ENCODE data around the gene OR6X1. TPM values are rescaled to one million over a fixed set of nuclear protein-coding genes. Genes with fewer than 3 reads are reported as not detected.
"Not testable (repeated sequence)": the region's sequence is repeated elsewhere in the genome, so short reads cannot be mapped to it uniquely, and the experiment has no call there.

OR6X1 gene
- total and polyA plus RNA-seq, 2 donors (not counting 1 experiment from before 2014, with no cell fraction given) = not detected

DNA sequence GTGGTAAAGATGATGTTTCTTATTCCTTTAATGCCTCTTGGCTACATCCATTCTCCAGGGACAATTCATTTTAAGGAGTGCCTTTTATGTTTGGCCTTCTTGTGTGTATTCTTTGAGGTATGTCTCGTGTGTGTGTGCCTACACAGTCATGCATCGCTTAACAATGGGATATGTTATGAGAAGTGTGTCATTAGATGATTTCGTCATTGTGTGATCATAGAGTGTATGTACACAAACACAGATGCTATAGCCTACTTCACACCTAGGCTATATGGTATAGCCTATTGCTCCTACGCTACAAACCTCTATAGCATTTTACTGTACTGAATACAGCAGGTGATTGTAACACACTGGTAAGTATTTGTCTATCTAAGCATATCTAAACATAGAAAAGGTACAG, 35.8 kb downstream of the OR6X1 start:
- Histone ChIP-seq H3K27me3 (replicated peaks in 1 of 4; ENCODE audit: control extremely low read depth in 1 of 4, control insufficient read depth in 3 of 4, insufficient read depth in 4 of 4, low read length in 3 of 4) (peaks cover 0 to 3% (median 1%) of the 10 kb centered on the region in 4 experiments), H2AFZ (ENCODE audit: insufficient read depth, low read depth, low read length, poor library complexity, severe bottlenecking) (no peak overlapping the region), H3K36me3 (replicated peaks in 1 of 2; ENCODE audit: control extremely low read depth in 1 of 2, control insufficient read depth in 1 of 2, extremely low read depth in 1 of 2, insufficient read depth in 2 of 2, low read length in 1 of 2) (peaks cover 0 to under 1% of the 10 kb centered on the region in 2 experiments), H3K9me3 (ENCODE audit: control extremely low read depth in 1 of 3, control insufficient read depth in 2 of 3, insufficient read depth in 1 of 3, low read length in 2 of 3) (no peaks in the 10 kb centered on the region), H3K79me2 (ENCODE audit: control insufficient read depth, insufficient read depth, low read length) (no peaks in the 10 kb centered on the region), H3K4me1 (ENCODE audit: control insufficient read depth in 2 of 2, insufficient read depth in 2 of 2, low read length in 2 of 2) (no peaks in the 10 kb centered on the region), H4K20me1 (ENCODE audit: control insufficient read depth, insufficient read depth, low read length, poor library complexity, severe bottlenecking) (no peaks in the 10 kb centered on the region), H3K4me2 (replicated peaks; ENCODE audit: low read depth, low read length, poor library complexity, severe bottlenecking) (no peak overlapping the region), H3K4me3 (ENCODE audit: control extremely low read depth in 1 of 5, extremely low read depth in 1 of 5, insufficient read depth in 1 of 5, low read depth in 2 of 5, low read length in 4 of 5) (no peak overlapping the region), H3K9ac (ENCODE audit: low read length) (no peak overlapping the region), H3K27ac (ENCODE audit: low read length in 2 of 2) (no peak overlapping the region)
- no peaks in the 10 kb centered on the region for H3K4me1 Mint-ChIP-seq
- intact Hi-C loops (cut with micrococcal nuclease) = no loop called here
- ATAC-seq (ENCODE audit: low read depth) = no peak
- H3K27me3 Mint-ChIP-seq = peaks cover 36% of the 10 kb centered on the region
- ChIA-PET POLR2A (no interaction called here), CTCF (interaction anchor here (0.7 to 2.0 kb wide), 3 partner anchors 11 to 13 kb away, joined by 3 to 14 read pairs (median 3); no protein-coding TSS in a partner anchor)
- DNase-seq = no peak
- TF ChIP-seq EZH2 (IDR thresholded peaks at IDR 0.05; ENCODE audit: borderline replicate concordance, insufficient read depth, low read depth, low read length, poor library complexity, severe bottlenecking) = no peak
- TF ChIP-seq, protein P1, sequence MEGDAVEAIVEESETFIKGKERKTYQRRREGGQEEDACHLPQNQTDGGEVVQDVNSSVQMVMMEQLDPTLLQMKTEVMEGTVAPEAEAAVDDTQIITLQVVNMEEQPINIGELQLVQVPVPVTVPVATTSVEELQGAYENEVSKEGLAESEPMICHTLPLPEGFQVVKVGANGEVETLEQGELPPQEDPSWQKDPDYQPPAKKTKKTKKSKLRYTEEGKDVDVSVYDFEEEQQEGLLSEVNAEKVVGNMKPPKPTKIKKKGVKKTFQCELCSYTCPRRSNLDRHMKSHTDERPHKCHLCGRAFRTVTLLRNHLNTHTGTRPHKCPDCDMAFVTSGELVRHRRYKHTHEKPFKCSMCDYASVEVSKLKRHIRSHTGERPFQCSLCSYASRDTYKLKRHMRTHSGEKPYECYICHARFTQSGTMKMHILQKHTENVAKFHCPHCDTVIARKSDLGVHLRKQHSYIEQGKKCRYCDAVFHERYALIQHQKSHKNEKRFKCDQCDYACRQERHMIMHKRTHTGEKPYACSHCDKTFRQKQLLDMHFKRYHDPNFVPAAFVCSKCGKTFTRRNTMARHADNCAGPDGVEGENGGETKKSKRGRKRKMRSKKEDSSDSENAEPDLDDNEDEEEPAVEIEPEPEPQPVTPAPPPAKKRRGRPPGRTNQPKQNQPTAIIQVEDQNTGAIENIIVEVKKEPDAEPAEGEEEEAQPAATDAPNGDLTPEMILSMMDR (IDR thresholded peaks at IDR 0.05) = no peak
- H3K27ac Mint-ChIP-seq = no peak overlapping the region
- H3K9me3 Mint-ChIP-seq (ENCODE audit: insufficient read depth) = no peaks in the 10 kb centered on the region
- no peak overlapping the region for H3K4me3 Mint-ChIP-seq
- WGBS (ENCODE audit: insufficient coverage) = no CpG with 5 or more reads among the region's 4 CpGs

DNA sequence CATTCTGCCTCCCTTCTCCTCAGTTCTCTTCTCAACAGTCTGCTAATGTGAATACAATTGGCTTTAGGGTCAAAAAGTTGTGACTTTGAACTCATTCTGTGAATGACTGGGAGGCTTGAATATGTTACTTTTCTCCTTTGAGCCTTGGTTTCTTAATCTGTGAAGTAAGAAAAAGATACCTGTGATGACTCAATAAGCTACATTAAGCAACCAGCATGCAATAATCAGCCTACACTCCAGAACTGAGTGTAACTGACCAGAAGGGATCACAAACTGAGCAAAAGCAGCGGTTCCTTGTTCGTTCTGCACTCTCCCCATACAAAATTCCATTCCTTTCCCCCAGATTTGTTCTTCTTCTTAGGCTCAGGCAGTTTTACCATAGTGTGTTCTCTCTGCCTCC, 36.3 kb downstream of the OR6X1 start:
- Histone ChIP-seq H3K4me3 (ENCODE audit: control extremely low read depth in 1 of 5, extremely low read depth in 1 of 5, insufficient read depth in 1 of 5, low read depth in 2 of 5, low read length in 4 of 5) (no peak overlapping the region), H4K20me1 (ENCODE audit: control insufficient read depth, insufficient read depth, low read length, poor library complexity, severe bottlenecking) (no peaks in the 10 kb centered on the region), H3K9me3 (ENCODE audit: control extremely low read depth in 1 of 3, control insufficient read depth in 2 of 3, insufficient read depth in 1 of 3, low read length in 2 of 3) (no peaks in the 10 kb centered on the region), H3K79me2 (ENCODE audit: control insufficient read depth, insufficient read depth, low read length) (no peaks in the 10 kb centered on the region), H3K36me3 (replicated peaks in 1 of 2; ENCODE audit: control extremely low read depth in 1 of 2, control insufficient read depth in 1 of 2, extremely low read depth in 1 of 2, insufficient read depth in 2 of 2, low read length in 1 of 2) (no peaks in the 10 kb centered on the region), H3K27me3 (replicated peaks in 1 of 4; ENCODE audit: control extremely low read depth in 1 of 4, control insufficient read depth in 3 of 4, insufficient read depth in 4 of 4, low read length in 3 of 4) (peaks cover 0 to 3% (median 1%) of the 10 kb centered on the region in 4 experiments), H3K4me1 (ENCODE audit: control insufficient read depth in 2 of 2, insufficient read depth in 2 of 2, low read length in 2 of 2) (no peaks in the 10 kb centered on the region), H3K27ac (ENCODE audit: low read length in 2 of 2) (no peak overlapping the region), H3K9ac (ENCODE audit: low read length) (no peak overlapping the region), H2AFZ (ENCODE audit: insufficient read depth, low read depth, low read length, poor library complexity, severe bottlenecking) (no peak overlapping the region), H3K4me2 (replicated peaks; ENCODE audit: low read depth, low read length, poor library complexity, severe bottlenecking) (no peak overlapping the region)
- POLR2A ChIA-PET = no interaction called here
- Mint-ChIP-seq H3K4me1 (no peaks in the 10 kb centered on the region), H3K27ac (no peak overlapping the region), H3K4me3 (no peak overlapping the region), H3K9me3 (ENCODE audit: insufficient read depth) (no peaks in the 10 kb centered on the region), H3K27me3 (peaks cover 39% of the 10 kb centered on the region)
- no peak for TF ChIP-seq EZH2 (IDR thresholded peaks at IDR 0.05; ENCODE audit: borderline replicate concordance, insufficient read depth, low read depth, low read length, poor library complexity, severe bottlenecking)
- TF ChIP-seq, protein P1 (IDR thresholded peaks at IDR 0.05) = no peak
- ATAC-seq (ENCODE audit: low read depth) (no peak), DNase-seq (no peak)
- intact Hi-C loops (cut with micrococcal nuclease) = no loop called here
- no CpG with 5 or more reads among the region's 2 CpGs for WGBS (ENCODE audit: insufficient coverage)
- CTCF ChIA-PET = interaction anchor here (0.7 to 1.0 kb wide), 2 partner anchors 11 to 14 kb away, joined by 3 read pairs; no protein-coding TSS in a partner anchor

DNA sequence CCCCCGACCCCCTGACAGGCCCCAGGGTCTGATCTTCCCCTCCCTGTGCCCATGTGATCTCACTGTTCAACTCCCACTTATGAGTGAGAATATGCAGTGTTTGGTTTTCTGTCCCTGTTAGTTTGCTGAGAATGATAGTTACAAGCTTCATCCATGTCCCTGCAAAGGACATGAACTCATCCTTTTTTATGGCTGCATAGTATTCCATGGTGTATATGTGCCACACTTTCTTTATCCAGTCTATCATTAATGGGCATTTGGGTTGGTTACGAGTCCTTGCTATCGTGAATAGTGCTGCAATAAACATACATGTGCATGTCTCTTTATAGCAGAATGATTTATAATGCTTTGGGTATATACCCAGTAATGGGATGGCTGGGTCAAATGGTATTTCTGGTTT, 41.7 kb downstream of the OR6X1 start:
- H4K20me1 ChIP-seq (ENCODE audit: control insufficient read depth, insufficient read depth, low read length, poor library complexity, severe bottlenecking); H3K79me2 ChIP-seq (ENCODE audit: control insufficient read depth, insufficient read depth, low read length); H3K36me3 ChIP-seq (replicated peaks in 1 of 2; ENCODE audit: control extremely low read depth in 1 of 2, control insufficient read depth in 1 of 2, extremely low read depth in 1 of 2, insufficient read depth in 2 of 2, low read length in 1 of 2); H3K4me3 ChIP-seq (ENCODE audit: control extremely low read depth in 1 of 5, extremely low read depth in 1 of 5, insufficient read depth in 1 of 5, low read depth in 2 of 5, low read length in 4 of 5); H3K4me1 Mint-ChIP-seq; H3K27me3 ChIP-seq (replicated peaks in 1 of 4; ENCODE audit: control extremely low read depth in 1 of 4, control insufficient read depth in 3 of 4, insufficient read depth in 4 of 4, low read length in 3 of 4); DNase-seq; H3K9me3 Mint-ChIP-seq (ENCODE audit: insufficient read depth); H3K27ac Mint-ChIP-seq; H3K4me2 ChIP-seq (replicated peaks; ENCODE audit: low read depth, low read length, poor library complexity, severe bottlenecking); H2AFZ ChIP-seq (ENCODE audit: insufficient read depth, low read depth, low read length, poor library complexity, severe bottlenecking); H3K4me3 Mint-ChIP-seq; intact Hi-C loops (cut with micrococcal nuclease); H3K4me1 ChIP-seq (ENCODE audit: control insufficient read depth in 2 of 2, insufficient read depth in 2 of 2, low read length in 2 of 2); H3K9me3 ChIP-seq (ENCODE audit: control extremely low read depth in 1 of 3, control insufficient read depth in 2 of 3, insufficient read depth in 1 of 3, low read length in 2 of 3); H3K27ac ChIP-seq (ENCODE audit: low read length in 2 of 2); H3K9ac ChIP-seq (ENCODE audit: low read length); POLR2A ChIA-PET; ATAC-seq (ENCODE audit: low read depth): not testable (repeated sequence)
- CTCF ChIA-PET = interaction anchor here (0.6 to 6.3 kb wide), 4 partner anchors 20 to 1016 kb away, joined by 3 to 20 read pairs (median 4); no protein-coding TSS in a partner anchor
- peaks cover 45% of the 10 kb centered on the region for H3K27me3 Mint-ChIP-seq
- WGBS (ENCODE audit: insufficient coverage) = no CpG with 5 or more reads among the region's 3 CpGs

Measured in B cell (primary cell).